Transverse colon (tissue), 4 donors: Measurements from ENCODE around the gene BAG2.

ENCODE experiments used
- EP300 ChIP-seq: sonication (generic); formaldehyde crosslinking; IDR thresholded peaks from one replicate; pipeline ENCODE4 v1.6.1; 2017; ENCODE audit warnings: antibody characterized with exemption, low read depth
- POLR2A ChIP-seq: fragments of 450-650 bp; IDR thresholded peaks from one replicate; pipeline ENCODE4 v1.6.1; 2016; ENCODE audit warnings: antibody characterized with exemption, mild to moderate bottlenecking, moderate library complexity
- POLR2AphosphoS5 ChIP-seq, 3 donors: sonication (generic); formaldehyde crosslinking; IDR thresholded peaks; one replicate each; pipeline ENCODE4 v1.6.1; 2016; ENCODE audit warnings: antibody characterized with exemption in 3 of 3
- TF ChIP-seq, protein P1 (sequence below), 5 experiments: fragments of 200-600 bp in 3 of 5; fragments of 450-650 bp in 2 of 5; sonication (generic) in 3 of 5; IDR thresholded peaks; 1 replicate in 2 of 5; 2 replicates in 3 of 5; pipeline ENCODE4 v1.5.1; 2016 to 2017; ENCODE audit warnings: antibody characterized with exemption in 5 of 5, inconsistent platforms in 3 of 5, mild to moderate bottlenecking in 2 of 5, moderate library complexity in 1 of 5

DNA sequence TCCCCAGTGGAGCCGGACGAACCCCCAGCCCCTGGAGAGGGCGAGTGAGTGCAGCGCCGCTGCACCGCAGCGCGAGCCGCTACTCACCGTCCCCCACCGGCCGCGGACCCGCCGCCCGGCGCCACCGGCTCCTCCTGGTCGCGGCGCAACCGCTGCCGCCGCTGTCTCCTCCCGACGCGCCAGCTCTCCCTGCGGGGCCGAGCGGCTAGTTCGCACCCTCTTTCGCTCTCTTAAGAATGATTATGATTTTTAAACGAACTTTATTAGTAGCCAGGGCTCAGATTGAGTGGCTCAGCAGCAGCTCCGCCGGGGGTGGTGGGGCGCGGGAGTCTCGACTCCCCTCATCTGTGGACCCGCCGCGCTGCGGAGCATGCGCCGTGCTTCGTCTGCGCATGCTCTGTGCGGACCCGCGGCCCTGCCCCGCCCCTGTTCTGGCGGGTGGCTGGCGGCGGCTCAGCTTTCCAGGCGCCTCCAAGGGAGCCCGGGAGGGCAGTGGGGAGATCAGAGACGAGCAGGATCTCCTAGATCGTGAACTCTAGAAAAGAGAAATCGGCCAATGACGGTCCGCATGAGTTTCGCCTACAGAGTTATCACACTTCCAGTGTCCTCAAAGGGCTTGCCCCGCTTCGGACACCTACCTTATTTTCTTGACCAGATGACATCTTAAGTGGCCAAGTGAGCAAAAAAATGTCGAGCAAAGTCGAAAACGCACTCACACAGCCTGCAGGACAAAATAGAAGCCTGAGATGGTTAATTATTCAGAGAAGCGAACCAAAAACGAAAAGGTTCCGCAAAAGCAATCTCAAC is 50.0 kb downstream of the BAG2 start, which contains the start of gene RAB23:
- TF ChIP-seq POLR2A (peak; percentile 76), POLR2AphosphoS5 (IDR thresholded peaks at IDR 0.05) (peak; percentile 90 to 94 (median 93)), EP300 (no peak)
- TF ChIP-seq, protein P1, sequence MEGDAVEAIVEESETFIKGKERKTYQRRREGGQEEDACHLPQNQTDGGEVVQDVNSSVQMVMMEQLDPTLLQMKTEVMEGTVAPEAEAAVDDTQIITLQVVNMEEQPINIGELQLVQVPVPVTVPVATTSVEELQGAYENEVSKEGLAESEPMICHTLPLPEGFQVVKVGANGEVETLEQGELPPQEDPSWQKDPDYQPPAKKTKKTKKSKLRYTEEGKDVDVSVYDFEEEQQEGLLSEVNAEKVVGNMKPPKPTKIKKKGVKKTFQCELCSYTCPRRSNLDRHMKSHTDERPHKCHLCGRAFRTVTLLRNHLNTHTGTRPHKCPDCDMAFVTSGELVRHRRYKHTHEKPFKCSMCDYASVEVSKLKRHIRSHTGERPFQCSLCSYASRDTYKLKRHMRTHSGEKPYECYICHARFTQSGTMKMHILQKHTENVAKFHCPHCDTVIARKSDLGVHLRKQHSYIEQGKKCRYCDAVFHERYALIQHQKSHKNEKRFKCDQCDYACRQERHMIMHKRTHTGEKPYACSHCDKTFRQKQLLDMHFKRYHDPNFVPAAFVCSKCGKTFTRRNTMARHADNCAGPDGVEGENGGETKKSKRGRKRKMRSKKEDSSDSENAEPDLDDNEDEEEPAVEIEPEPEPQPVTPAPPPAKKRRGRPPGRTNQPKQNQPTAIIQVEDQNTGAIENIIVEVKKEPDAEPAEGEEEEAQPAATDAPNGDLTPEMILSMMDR (IDR thresholded peaks at IDR 0.05), result peak in 2 of 5 experiments; percentile 13 to 33
